Activated naive CD4-positive, alpha-beta T cell treated with anti-CD3 and anti-CD28 coated beads, Interleukin-2, amount 50 U/mL, for 24 hours (primary cell): ENCODE data around the gene ZNF324B.
"Not testable (repeated sequence)": the region's sequence is repeated elsewhere in the genome, so short reads cannot be mapped to it uniquely, and the experiment has no call there.

ENCODE experiments used
- H3K27ac Mint-ChIP-seq: one replicate; pipeline ENCODE4 v1.8.0; 2021; ENCODE audit warnings: mild to moderate bottlenecking, mixed read lengths
- H3K27me3 Mint-ChIP-seq: one replicate; pipeline ENCODE4 v1.8.0; 2021; ENCODE audit warnings: mixed read lengths
- H3K36me3 Mint-ChIP-seq: one replicate; pipeline ENCODE4 v1.8.0; 2021; ENCODE audit warnings: mixed read lengths
- H3K4me1 Mint-ChIP-seq: one replicate; pipeline ENCODE4 v1.8.0; 2021; ENCODE audit warnings: mixed read lengths
- H3K4me3 Mint-ChIP-seq: one replicate; pipeline ENCODE4 v1.8.0; 2021; ENCODE audit warnings: mild to moderate bottlenecking, mixed read lengths
- H3K9me3 Mint-ChIP-seq: one replicate; pipeline ENCODE4 v1.8.0; 2021; ENCODE audit warnings: mixed read lengths

The ZNF324B gene

DNA sequence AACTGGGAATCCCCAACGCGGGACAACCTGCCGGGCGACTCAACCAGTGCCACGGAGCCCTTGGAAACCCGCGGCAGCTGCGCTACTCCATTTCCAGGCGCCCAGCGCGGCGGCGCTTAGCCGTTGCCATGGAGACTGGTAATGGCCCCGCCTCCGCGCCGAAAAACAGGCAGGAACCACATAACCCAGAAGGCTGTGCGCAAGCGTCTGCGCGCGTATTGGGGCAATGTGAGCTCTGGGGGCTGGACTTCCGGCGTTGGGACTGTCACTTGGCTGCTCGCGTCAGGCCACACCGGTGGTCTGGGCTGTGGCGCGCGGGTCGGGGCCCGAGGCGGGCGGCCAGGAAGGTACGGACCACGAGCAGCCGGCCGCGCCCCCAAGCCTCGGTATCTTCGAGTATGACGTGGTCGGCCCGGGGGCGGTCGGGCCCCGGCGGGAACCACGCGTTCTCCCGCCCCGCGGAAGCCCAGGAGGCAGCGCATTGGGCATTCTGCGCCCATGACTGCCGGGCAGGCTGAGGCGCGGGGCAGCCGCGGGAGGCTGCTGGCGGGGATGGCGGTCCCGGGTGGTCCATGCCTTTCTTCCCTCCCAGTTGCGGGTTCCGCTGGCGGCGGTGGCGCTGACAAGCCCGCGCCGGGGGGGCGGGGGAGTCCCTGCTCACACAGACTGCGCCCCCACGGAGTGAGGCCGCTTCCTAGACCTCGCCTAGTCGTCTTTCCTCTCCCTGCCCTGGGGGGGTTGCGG lies at the start of gene ZNF324B:
Gene ZNF324B (plus strand): TSS at position 265 of the 744 bp plus-strand sequence. CDS start 2,080 bp downstream, outside the sequence.
- Mint-ChIP-seq H3K36me3 (peaks cover 8% of the 10 kb centered on the region), H3K27me3 (peaks cover 7% of the 10 kb centered on the region), H3K4me3 (peak within 1 kb of the TSS; percentile 90), H3K4me1 (peaks cover 23% of the 10 kb centered on the region), H3K27ac (peak within 1 kb of the TSS; percentile 70), H3K9me3 (peaks cover 8% of the 10 kb centered on the region)

DNA sequence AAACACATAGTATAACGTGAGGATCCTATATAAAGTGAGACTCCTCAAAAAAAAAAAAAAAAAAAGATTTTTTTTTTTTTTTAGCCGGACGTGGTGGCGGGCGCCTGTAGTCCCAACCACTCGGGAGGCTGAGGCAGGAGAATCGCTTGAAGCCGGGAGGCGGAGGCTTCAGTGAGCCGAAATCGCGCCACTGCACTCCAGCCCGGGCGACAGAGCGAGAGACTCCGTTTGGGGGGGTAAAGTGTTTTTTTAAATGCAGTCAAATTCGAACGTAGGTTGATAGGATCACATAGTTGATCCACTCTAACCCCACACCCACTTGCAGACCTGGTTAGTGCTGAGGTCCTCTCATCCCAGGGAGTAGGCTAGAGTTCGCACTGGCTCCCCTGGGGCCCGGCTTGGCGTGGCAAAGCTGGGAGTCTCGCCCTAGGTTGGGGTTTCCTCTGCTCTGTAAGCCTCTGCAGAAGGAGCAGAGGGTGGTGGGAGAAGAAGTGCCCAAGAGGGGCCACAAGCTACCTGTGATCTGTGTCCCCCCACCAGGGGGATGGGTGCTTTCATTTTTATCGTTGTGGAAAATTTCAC lies 49.5 kb upstream of the ZNF324B start:
- Mint-ChIP-seq H3K4me1 (peaks cover 25% of the 10 kb centered on the region), H3K9me3 (no peaks in the 10 kb centered on the region), H3K27me3 (peaks cover 1% of the 10 kb centered on the region), H3K27ac (no peak overlapping the region), H3K4me3 (peak overlapping the region; percentile 86), H3K36me3 (no peaks in the 10 kb centered on the region)

DNA sequence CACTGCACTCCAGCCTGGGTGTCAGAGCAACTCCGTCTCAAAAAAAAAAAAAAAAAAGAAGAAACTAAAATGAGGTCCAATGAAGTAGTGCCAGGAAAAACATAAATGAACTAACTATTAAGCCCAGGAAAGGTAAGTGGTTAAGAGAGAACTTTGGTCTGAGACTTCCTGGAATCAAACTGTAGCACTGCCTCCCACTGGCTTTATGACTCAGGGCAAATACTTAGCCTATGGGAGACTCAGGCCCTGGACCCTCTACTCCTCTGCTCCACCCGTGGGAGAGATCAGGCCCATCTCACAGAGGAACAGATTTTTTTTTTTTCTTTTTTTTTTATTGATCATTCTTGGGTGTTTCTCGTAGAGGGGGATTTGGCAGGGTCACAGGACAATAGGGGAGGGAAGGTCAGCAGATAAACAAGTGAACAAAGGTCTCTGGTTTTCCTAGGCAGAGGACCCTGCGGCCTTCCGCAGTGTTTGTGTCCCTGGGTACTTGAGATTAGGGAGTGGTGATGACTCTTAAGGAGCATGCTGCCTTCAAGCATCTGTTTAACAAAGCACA lies 47.4 kb upstream of the ZNF324B start:
- H3K27ac Mint-ChIP-seq, H3K36me3 Mint-ChIP-seq, H3K4me3 Mint-ChIP-seq, H3K27me3 Mint-ChIP-seq, H3K9me3 Mint-ChIP-seq: not testable (repeated sequence)
- peaks cover 36% of the 10 kb centered on the region for H3K4me1 Mint-ChIP-seq

DNA sequence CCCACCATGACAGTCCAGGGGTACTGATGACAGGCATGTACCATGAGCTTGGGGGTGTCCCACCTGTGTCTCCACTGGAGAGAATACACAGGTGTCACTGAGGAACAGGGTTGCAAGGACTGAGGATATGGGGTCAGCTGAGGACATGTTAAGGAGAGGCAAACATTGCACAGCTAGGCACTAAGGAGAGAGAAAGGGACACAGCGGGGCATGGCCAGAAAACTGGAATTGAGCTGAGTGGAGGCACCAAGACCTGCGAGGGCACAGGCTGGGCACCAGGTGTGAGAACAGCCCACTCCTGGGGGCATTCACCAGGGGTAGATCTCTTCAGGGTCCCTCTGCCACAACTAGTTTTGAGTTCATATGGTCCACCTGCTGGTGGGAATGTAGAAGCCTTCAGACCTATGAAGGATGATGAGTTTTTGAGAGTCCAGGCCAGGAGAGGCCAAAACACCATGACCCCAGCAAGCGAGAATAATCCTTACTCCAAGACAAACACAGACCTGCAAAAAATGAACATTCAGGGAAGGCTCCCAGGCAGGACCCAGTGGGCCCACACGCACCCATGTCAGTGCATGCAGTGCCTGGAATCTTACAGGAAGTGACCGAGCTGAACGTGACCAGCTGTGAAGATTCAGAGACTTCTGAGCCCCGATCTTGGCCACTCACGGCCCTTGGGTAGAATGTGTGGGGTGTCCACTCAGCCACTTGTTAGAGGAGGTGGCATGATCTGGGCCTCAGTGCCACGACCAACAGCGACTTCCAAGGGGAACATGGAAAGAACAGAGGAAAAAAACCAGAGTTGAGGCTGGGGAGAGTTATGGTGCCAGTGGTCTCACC lies 44.4 kb upstream of the ZNF324B start:
- peak overlapping the region; percentile 98 for H3K4me3 Mint-ChIP-seq
- no peaks in the 10 kb centered on the region for H3K27me3 Mint-ChIP-seq
- no peaks in the 10 kb centered on the region for H3K9me3 Mint-ChIP-seq
- peaks cover 32% of the 10 kb centered on the region for H3K4me1 Mint-ChIP-seq
- peak overlapping the region; percentile 96 for H3K27ac Mint-ChIP-seq
- no peaks in the 10 kb centered on the region for H3K36me3 Mint-ChIP-seq

DNA sequence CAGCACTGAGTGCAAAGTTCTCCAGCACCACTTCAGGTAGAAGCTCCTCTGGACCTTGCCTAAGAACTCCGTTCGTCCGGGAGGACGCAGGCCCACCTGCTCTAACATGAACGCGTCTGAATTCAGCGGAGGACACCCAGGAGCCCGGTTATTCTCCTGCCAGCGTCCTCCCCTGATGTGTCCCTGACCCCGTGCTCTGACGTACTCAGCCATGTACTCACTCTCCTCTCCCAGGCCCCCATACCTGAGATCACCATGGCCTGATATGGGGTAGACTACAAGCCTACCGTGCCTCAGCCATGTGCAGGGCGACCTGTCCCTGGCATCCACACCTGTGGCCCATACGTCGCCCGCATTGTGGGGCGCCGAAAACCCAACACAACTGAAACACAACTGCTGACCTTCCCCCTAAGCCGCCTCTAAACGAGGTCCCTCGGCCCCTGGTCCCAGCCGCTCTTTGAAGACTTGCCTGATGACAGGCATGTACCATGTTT lies 43.7 kb upstream of the ZNF324B start:
- H3K36me3 Mint-ChIP-seq = peaks cover 3% of the 10 kb centered on the region

DNA sequence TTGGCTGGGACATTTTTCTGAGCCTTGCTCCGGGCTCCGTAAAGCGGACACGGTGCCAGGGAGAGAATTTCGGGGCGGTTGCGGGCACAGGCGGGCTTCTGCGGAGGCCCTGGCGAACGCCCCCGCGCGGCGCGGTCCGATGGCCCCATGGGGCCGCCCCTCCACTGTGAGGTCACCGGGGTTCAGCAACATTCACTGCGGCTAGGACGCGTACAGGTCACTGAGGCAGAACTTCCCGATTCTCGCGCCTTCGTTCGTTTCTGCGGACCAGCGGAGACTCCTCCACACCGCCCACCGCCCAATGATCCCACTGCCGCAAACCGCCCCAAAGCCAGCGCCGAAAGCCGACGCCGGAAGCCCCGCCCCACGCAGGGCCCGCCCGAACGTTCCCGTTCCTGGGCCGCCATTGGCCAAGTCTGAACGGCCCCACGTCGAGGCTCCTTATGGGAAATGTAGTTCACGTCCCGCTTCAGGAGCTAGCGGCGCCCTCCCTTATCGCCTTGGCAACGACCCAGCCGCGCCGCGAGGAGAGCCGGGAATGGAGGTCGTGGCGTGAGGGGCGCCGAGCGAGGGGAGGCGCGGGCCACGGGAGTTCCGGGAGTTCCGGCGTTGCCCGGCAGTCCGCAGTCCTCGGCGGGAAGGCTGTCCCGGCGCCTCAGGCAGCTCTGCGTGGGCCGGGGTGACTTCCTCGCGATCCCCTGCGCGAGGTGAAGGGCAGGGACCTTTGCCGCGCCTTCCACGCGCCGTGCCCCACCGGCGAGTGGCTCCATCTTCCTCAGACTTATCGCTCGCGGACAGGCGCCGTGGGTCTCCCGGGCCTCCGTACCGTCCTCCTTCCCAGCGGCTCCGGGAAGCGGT lies 43.0 kb upstream of the ZNF324B start, which contains the start of gene ZNF584:
Gene ZNF584 (plus strand): TSS at position 498 of the 858 bp plus-strand sequence. CDS start 499 bp downstream, outside the sequence.
- Mint-ChIP-seq H3K9me3 (no peaks in the 10 kb centered on the region), H3K27me3 (no peaks in the 10 kb centered on the region), H3K4me3 (peak within 1 kb of the TSS; percentile 98), H3K4me1 (peaks cover 28% of the 10 kb centered on the region), H3K27ac (peak within 1 kb of the TSS; percentile 96), H3K36me3 (peaks cover 5% of the 10 kb centered on the region)

More for the DNA sequence above, 43.7 kb upstream of the ZNF324B start:
- Mint-ChIP-seq H3K9me3 (no peaks in the 10 kb centered on the region), H3K4me3 (peak overlapping the region; percentile 98), H3K27me3 (no peaks in the 10 kb centered on the region), H3K4me1 (peaks cover 32% of the 10 kb centered on the region), H3K27ac (peak overlapping the region; percentile 96)

DNA sequence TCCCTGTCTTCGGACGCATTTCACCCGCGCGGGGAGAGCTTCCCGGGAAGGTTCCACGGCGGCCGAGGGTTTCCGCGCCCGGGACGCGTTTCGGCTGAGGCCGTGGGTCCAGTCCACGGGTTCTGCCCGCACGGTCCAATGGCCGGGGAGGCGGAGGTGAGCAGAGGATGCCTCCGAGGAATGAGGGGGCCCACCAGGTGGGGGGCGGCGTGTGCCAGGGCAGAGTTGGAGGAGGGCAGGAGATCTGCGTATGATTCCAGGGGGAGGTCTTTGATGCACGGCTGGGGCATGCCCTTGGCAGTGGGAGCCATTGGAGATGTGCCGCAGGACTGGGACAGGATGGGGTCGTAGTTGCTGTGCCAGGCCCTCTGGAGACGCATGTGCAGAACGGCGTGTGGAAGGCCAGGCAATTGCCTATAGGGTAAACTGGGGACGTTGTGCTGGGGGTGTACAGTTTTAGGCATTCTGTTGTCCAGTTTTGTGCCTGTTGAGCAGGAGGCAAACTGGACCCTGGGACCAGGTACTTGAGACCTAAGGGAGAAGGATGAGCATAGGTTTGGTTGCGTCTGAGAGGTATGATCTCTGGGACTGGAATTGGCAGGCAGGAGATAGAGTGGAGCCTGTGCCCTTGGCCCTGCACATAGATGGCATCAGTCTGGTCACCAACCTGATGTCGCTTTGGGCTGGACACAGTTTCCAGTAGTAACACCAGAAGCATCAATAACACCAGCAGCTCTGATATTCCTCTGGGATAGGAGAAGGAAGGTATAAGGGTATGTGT lies 42.2 kb upstream of the ZNF324B start:
- peak overlapping the region; percentile 25 for H3K27ac Mint-ChIP-seq

DNA sequence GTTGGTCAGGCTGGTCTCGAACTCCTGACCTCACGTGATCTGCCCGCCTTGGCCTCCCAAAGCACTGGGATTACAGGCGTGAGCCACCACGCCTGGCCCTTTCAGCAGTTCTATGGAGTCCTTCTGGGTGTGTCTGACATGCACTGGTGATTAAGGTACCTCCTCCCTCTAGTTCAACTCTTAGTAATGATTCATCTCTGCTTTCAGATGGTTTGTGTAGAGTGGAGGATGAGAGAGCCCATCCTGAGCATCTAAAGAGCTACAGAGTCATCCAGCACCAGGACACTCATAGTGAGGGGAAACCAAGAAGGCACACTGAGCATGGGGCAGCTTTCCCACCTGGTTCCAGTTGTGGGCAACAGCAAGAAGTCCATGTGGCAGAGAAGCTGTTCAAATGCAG lies 34.8 kb upstream of the ZNF324B start:
- no peaks in the 10 kb centered on the region for H3K4me1 Mint-ChIP-seq
- peaks cover 27% of the 10 kb centered on the region for H3K36me3 Mint-ChIP-seq
- H3K4me3 Mint-ChIP-seq = no peak overlapping the region
- H3K9me3 Mint-ChIP-seq = no peaks in the 10 kb centered on the region
- H3K27ac Mint-ChIP-seq = no peak overlapping the region
- H3K27me3 Mint-ChIP-seq = no peaks in the 10 kb centered on the region

More for the DNA sequence above, 42.2 kb upstream of the ZNF324B start:
- H3K4me1 Mint-ChIP-seq = peaks cover 28% of the 10 kb centered on the region
- H3K9me3 Mint-ChIP-seq = no peaks in the 10 kb centered on the region
- peak overlapping the region; percentile 98 for H3K4me3 Mint-ChIP-seq
- no peaks in the 10 kb centered on the region for H3K27me3 Mint-ChIP-seq
- peaks cover 5% of the 10 kb centered on the region for H3K36me3 Mint-ChIP-seq

DNA sequence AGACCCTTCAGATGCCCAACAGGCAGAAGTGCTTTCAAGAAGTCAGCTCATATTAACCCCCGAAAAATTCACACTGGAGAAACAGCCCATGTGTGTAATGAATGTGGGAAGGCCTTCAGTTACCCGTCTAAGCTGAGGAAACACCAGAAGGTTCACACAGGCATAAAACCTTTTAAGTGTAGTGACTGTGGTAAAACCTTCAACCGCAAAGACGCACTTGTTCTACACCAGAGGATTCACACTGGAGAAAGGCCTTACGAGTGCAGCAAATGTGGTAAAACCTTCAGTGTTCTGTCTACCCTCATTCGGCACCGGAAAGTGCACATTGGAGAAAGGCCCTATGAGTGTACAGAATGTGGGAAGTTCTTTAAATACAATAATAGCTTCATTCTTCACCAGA lies 34.4 kb upstream of the ZNF324B start:
- H3K4me1 Mint-ChIP-seq = no peaks in the 10 kb centered on the region
- no peak overlapping the region for H3K27ac Mint-ChIP-seq
- H3K4me3 Mint-ChIP-seq = no peak overlapping the region
- no peaks in the 10 kb centered on the region for H3K9me3 Mint-ChIP-seq
- no peaks in the 10 kb centered on the region for H3K27me3 Mint-ChIP-seq
- H3K36me3 Mint-ChIP-seq = peaks cover 27% of the 10 kb centered on the region

DNA sequence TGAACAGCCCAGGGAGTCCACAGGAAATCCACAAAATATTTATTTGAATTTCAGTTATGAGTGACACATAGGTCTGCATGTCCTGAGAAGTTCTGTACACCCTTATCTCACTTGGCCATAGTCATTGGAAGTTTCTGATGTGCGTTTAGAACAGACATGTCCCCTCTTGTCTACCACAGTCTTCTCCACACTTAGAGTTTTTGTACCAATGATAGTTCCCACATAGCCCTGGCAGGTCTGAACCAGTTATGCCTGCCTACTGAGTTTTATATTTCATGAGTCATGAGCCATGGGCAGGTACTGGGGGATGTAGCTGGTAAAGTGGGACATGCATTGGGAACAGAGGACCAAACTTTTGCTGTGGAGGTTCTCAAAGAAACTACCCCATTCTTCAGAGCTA lies 22.8 kb upstream of the ZNF324B start:
- no peak overlapping the region for H3K4me3 Mint-ChIP-seq
- peaks cover 5% of the 10 kb centered on the region for H3K9me3 Mint-ChIP-seq
- H3K36me3 Mint-ChIP-seq = peaks cover 20% of the 10 kb centered on the region
- no peak overlapping the region for H3K27ac Mint-ChIP-seq
- no peaks in the 10 kb centered on the region for H3K27me3 Mint-ChIP-seq
- no peaks in the 10 kb centered on the region for H3K4me1 Mint-ChIP-seq

DNA sequence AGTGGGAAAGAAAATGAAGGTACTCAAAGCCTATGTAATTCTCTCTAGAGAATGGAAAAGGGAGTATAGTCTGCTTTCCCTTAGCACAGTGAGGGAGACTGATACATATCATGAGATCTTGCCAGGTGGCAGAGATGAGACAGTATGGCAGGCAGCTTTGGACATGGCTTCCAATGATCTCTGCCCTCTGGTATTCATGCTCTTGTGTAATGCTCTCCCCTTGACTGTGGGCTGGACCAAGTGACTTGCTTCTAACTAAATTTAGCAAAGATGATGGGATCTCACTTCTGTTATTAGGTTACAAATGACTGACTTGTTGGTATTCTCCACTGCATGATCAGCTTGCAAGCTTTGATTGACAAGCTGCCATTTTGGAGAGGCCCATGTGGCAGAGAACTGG lies 21.7 kb upstream of the ZNF324B start:
- Mint-ChIP-seq H3K27me3 (no peaks in the 10 kb centered on the region), H3K9me3 (peaks cover 5% of the 10 kb centered on the region), H3K4me1 (no peaks in the 10 kb centered on the region), H3K4me3 (no peak overlapping the region), H3K36me3 (peaks cover 28% of the 10 kb centered on the region), H3K27ac (no peak overlapping the region)

DNA sequence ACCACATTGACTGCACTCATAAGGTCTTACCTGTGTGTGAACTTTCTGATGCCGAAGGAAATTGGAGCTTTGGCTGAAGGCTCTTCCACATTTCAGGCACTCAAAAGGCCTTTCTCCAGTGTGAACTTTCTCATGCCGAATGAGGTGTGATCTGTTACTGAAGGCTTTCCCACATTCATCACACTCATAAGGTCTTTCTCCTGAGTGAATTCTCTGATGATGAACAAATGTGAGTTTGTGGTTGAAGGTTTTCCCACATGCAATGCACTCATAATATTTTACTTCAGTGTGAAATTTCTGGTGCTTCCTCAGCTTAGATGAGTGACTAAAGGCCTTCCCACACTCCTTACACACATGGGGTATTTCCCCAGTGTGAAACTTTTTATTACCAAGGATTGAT lies 17.2 kb upstream of the ZNF324B start:
- H3K9me3 Mint-ChIP-seq = peaks cover 15% of the 10 kb centered on the region
- H3K4me3 Mint-ChIP-seq = no peak overlapping the region
- no peaks in the 10 kb centered on the region for H3K27me3 Mint-ChIP-seq
- H3K36me3 Mint-ChIP-seq = peaks cover 49% of the 10 kb centered on the region
- peaks cover 12% of the 10 kb centered on the region for H3K4me1 Mint-ChIP-seq
- no peak overlapping the region for H3K27ac Mint-ChIP-seq

DNA sequence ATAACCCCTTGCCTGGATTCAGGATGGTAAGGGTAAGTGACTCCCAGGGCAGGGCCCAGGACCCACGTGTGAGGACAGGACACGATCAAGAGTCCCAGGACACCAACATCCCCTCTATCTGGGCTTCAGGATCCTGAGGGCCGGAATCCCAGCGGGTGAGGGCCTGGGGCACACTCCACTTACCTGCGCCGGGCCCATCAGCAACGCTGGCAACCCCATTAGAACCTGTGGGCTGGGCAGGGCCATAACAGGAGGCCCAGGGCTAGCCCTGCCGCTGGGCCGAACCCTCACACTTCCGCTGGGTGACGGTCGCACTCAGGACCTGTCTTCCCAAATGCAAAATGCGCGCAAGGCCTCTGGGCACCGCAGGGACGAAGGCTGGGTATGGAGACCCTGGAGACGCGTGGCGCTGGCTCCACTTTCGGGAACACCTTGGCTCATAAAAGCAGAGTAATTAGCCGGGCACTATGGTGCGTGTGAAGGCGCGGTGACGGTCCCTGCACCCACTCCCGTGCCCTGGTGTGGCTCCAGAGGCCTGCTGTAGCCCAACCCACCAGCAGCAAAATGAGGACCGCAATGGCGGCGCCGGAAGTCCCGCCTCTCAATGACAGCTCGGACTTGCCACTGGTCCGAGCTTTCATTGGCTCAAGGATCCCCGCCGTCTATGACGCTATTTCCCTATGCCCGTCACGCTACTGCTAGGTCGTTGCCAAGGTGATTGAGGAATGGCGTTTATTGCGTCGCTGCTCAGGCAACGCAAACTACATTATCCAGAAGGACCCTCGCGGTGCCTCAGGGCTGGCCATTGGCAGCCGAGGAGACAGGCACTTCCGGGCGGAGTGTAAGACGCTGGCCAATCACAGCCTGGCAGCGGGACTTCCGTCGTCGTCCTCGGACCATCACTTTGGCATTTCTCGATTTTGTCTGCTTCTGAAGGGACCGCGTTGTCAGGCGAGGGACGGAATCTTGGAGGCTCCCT lies 11.6 kb upstream of the ZNF324B start, which contains the start of gene ZNF132:
Gene ZNF132 (minus strand): TSS at position 578 of the 979 bp plus-strand sequence. CDS start 332 bp downstream, at position 246.
- Mint-ChIP-seq H3K27me3 (no peaks in the 10 kb centered on the region), H3K36me3 (peaks cover 38% of the 10 kb centered on the region), H3K4me1 (peaks cover 23% of the 10 kb centered on the region), H3K9me3 (peaks cover 18% of the 10 kb centered on the region), H3K4me3 (peak within 1 kb of the TSS; percentile 95), H3K27ac (peak within 1 kb of the TSS; percentile 93)
